Mucosa of rectum (tissue), 2 donors: ENCODE results near the gene RIC1.
"Not testable (repeated sequence)": the region's sequence is repeated elsewhere in the genome, so short reads cannot be mapped to it uniquely, and the experiment has no call there.

Source experiments
- H3K27ac ChIP-seq, 2 donors: one replicate each; pipeline ENCODE4 v1.7.0; 2013; ENCODE audit warnings: inconsistent platforms in 2 of 2, low read depth in 2 of 2, low read length in 2 of 2
- H3K27me3 ChIP-seq, 2 donors: one replicate each; pipeline ENCODE4 v1.7.0; 2013; ENCODE audit warnings: low read length in 2 of 2; ENCODE audit not compliant: control insufficient read depth in 2 of 2, insufficient read depth in 2 of 2
- H3K36me3 ChIP-seq, 2 donors: one replicate each; pipeline ENCODE4 v1.7.0; 2013; ENCODE audit warnings: low read length in 2 of 2; ENCODE audit not compliant: control insufficient read depth in 2 of 2, insufficient read depth in 2 of 2
- H3K4me1 ChIP-seq, 2 donors: one replicate each; pipeline ENCODE4 v1.7.0; 2013; ENCODE audit warnings: low read length in 2 of 2, mild to moderate bottlenecking in 1 of 2; ENCODE audit not compliant: control insufficient read depth in 2 of 2, insufficient read depth in 2 of 2
- H3K4me3 ChIP-seq, 2 donors: one replicate each; pipeline ENCODE4 v1.7.0; 2013; ENCODE audit warnings: low read length in 2 of 2
- H3K9ac ChIP-seq, 2 donors: one replicate each; pipeline ENCODE4 v1.7.0; 2013; ENCODE audit warnings: low read length in 2 of 2, low read depth in 1 of 2, mild to moderate bottlenecking in 1 of 2
- H3K9me3 ChIP-seq, 2 donors: one replicate each; pipeline ENCODE4 v1.7.0; 2013; ENCODE audit warnings: low read length in 2 of 2; ENCODE audit not compliant: control insufficient read depth in 2 of 2
- donor health status: healthy.
- donor health status: Normal muscosa, but diverticular disease.

RIC1 gene

DNA sequence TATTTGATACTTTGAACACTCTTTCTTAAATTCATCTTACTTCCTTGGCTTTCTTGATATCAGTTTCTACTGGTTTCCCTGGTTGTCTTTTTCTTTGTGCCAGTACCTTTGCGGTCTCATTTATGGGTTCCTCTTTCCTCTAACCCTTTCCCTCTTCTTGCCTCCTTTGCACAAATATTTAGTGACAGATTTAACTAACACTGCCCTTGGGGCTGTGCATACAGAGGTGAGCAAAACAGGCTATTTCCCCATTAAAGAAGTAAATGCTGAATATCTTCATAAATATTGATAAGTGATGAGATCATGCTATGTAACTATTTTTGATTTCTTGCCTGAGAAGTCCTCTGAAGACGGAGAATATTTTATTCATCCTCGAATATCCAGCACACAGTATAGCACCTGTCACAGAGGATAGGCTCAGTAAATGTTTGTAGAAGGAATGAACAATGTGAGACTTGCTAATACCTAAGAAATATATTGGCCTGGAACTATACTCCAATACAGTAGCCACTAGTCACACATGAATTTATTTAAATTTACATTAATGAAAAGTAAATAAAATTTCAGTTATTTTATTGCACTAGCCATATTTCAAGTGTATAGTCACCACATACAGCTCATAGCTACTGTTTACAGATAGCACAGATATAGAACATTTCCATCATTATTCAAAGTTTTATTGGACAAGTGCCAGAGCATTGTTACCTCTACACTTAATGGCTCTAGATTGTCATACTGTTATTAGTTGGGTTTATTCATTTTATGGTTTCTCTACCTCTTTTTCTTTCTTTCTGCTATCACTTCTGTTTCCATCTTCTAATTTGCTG is 90.4 kb downstream of the RIC1 start:
- Histone ChIP-seq H3K9me3 (no peaks in the 10 kb centered on the region), H3K36me3 (peaks cover 3 to 13% of the 10 kb centered on the region in 2 donors), H3K9ac (no peak overlapping the region), H3K27ac (no peak overlapping the region), H3K27me3 (no peaks in the 10 kb centered on the region), H3K4me3 (no peak overlapping the region), H3K4me1 (no peaks in the 10 kb centered on the region)

- Histone ChIP-seq H3K27ac (no peak overlapping the region), H3K27me3 (no peaks in the 10 kb centered on the region), H3K4me1 (no peaks in the 10 kb centered on the region), H3K9me3 (no peaks in the 10 kb centered on the region), H3K36me3 (peaks cover 3 to 13% of the 10 kb centered on the region in 2 donors), H3K9ac (no peak overlapping the region), H3K4me3 (no peak overlapping the region)
These were observed 91.2 kb downstream of the RIC1 start for GRCh38 chr9:5720151-5720550.

GRCh38 chr9:5721279-5722087 is 92.6 kb downstream of the RIC1 start:
- Histone ChIP-seq H3K4me1 (no peaks in the 10 kb centered on the region), H3K9me3 (no peaks in the 10 kb centered on the region), H3K27ac (no peak overlapping the region), H3K4me3 (no peak overlapping the region), H3K9ac (no peak overlapping the region), H3K27me3 (no peaks in the 10 kb centered on the region), H3K36me3 (peaks cover 3 to 13% of the 10 kb centered on the region in 2 donors)

DNA sequence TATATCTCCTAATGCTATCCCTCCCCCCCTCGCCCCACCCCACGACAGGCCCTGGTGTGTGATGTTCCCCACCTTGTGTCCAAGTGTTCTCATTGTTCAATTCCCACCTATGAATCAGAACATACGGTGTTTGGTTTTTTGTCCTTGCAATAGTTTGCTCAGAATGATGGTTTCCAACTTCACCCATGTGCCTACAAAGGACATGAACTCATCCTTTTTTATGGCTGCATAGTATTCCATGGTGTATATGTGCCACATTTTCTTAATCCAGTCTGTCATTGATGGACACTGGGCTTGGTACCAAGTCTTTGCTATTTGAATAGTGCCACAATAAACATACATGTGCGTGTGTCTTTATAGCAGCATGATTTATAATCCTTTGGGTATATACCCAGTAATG is 93.8 kb downstream of the RIC1 start:
- not testable (repeated sequence) for H3K27me3 ChIP-seq, H3K27ac ChIP-seq, H3K4me1 ChIP-seq, H3K9me3 ChIP-seq, H3K4me3 ChIP-seq, H3K9ac ChIP-seq
- H3K36me3 ChIP-seq = peaks cover 3 to 15% of the 10 kb centered on the region in 2 donors

DNA sequence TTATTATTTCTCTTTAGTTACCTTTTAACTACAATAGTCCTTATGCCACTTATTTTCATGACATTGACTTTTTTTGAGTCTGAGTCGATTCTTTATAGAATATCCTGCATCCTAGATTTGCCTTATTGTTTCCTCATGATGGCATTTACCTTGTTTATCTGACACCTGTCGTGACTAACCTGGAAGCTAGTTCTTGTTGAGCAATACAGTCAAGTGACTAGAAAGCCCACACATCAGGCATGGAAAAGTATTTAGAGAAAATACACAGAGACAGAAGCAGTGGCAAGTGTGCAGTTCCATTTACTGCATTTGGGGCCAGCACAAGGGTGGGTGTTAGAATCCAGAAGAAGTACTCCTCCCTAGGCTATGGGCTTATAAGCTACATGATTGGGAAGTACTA is 106.2 kb downstream of the RIC1 start:
- peaks cover 13 to 21% of the 10 kb centered on the region in 2 donors for H3K36me3 ChIP-seq
- H3K9ac ChIP-seq = no peak overlapping the region
- H3K27ac ChIP-seq = no peak overlapping the region
- H3K4me1 ChIP-seq = no peaks in the 10 kb centered on the region
- H3K9me3 ChIP-seq = no peaks in the 10 kb centered on the region
- no peak overlapping the region for H3K4me3 ChIP-seq
- no peaks in the 10 kb centered on the region for H3K27me3 ChIP-seq

DNA sequence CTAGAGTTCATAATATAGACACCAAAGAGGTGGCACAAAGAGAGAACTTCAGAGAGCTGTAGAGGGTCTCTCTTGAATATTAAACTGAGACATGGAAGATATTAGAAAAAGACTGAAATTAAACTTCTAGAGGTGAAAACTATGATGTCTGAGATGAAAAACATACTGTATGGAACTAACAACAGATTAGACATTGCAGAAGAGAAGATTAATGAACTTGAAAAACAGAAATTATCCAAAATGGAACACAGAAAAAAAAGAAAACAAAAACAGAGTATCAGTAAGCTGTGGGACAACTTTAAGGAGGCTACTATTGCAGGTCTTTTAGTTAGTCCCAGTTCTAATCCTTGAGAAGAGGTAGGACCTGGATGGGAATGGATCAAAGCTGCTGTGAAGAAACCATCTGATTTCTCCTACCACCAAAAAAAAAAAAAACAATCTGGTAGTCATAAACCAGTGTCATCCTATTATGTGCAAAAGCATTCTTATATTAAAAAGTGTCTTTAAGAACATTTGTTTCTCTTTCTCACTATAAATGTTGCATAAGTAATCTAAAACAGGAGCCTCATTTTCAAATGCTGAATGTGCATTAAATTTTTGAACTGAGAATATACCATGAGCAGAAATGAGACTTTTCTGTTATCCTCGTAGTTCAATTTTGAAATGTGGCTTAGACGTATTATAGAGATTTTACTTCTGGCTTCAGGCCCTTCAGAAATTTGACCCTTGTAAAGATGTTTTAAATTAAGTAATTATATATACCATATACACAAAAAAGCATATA is 107.8 kb downstream of the RIC1 start:
- no peak overlapping the region for H3K9ac ChIP-seq
- no peak overlapping the region for H3K4me3 ChIP-seq
- H3K36me3 ChIP-seq = peaks cover 13 to 21% of the 10 kb centered on the region in 2 donors
- no peak overlapping the region for H3K27ac ChIP-seq
- H3K27me3 ChIP-seq = no peaks in the 10 kb centered on the region
- H3K4me1 ChIP-seq = no peaks in the 10 kb centered on the region
- no peaks in the 10 kb centered on the region for H3K9me3 ChIP-seq

DNA sequence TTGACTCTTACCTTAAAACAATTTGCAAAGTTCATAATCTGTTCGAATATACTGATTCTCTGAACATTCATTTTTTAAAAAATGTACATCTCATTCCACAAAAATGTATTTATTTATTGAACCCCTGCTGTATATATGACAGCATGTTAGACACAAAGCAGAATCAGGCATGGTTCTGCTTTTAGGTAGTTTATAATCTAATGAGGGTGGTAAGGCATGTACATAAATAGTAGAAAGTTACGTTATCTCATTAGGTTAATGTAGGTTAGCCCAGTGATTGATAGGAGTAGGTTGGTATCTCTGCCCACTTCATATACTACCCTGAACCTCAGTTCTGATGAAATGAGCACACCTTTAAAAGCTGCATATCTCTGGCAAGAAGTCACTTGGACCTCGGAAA is 114.2 kb downstream of the RIC1 start:
- H3K9ac ChIP-seq = no peak overlapping the region
- H3K36me3 ChIP-seq = peaks cover 13 to 16% of the 10 kb centered on the region in 2 donors
- H3K4me3 ChIP-seq = no peak overlapping the region
- H3K27me3 ChIP-seq = no peaks in the 10 kb centered on the region
- no peaks in the 10 kb centered on the region for H3K4me1 ChIP-seq
- no peak overlapping the region for H3K27ac ChIP-seq
- H3K9me3 ChIP-seq = no peaks in the 10 kb centered on the region

- Histone ChIP-seq H3K4me3 (no peak overlapping the region), H3K27me3 (no peaks in the 10 kb centered on the region), H3K36me3 (peaks cover 19% of the 10 kb centered on the region in 2 donors), H3K9me3 (no peaks in the 10 kb centered on the region), H3K9ac (no peak overlapping the region), H3K27ac (no peak overlapping the region), H3K4me1 (no peaks in the 10 kb centered on the region)
These were observed 119.5 kb downstream of the RIC1 start for GRCh38 chr9:5748438-5748837.

DNA sequence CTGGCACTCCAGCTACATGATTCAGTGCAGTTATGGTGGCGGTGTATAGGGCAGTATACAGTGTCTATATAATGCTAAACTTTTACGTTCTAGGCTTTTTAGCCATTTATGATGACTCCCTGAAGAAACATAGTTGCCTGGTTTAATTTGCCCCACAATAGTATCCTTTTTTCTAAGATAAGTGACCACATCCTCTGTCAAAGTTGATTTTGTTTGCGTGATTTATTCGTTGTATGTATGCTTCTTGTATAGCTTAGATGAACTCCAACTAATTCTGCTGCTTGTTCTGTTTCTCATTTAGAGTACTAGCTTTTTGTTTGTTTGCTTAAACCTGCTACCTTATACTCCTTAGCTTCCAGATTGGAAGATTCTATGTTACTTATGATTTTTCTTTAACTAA is 120.4 kb downstream of the RIC1 start:
- no peaks in the 10 kb centered on the region for H3K4me1 ChIP-seq
- no peak overlapping the region for H3K27ac ChIP-seq
- no peak overlapping the region for H3K9ac ChIP-seq
- peaks cover 19% of the 10 kb centered on the region in 2 donors for H3K36me3 ChIP-seq
- no peaks in the 10 kb centered on the region for H3K27me3 ChIP-seq
- no peak overlapping the region for H3K4me3 ChIP-seq
- no peaks in the 10 kb centered on the region for H3K9me3 ChIP-seq

- Histone ChIP-seq H3K9me3 (no peaks in the 10 kb centered on the region), H3K27me3 (no peaks in the 10 kb centered on the region), H3K27ac (no peak overlapping the region), H3K4me1 (no peaks in the 10 kb centered on the region), H3K9ac (no peak overlapping the region), H3K4me3 (no peak overlapping the region), H3K36me3 (peaks cover 17 to 19% of the 10 kb centered on the region in 2 donors)
These were observed 121.7 kb downstream of the RIC1 start for GRCh38 chr9:5750569-5750968.
